A673 (cell line): ENCODE results near the gene IL1R1.

ENCODE experiments used
- CTCF ChIP-seq: fragments of 300-800, 200-600 bp; sonication (generic); conservative IDR thresholded peaks from 2 replicates; pipeline ENCODE4 v1.5.1; 2017; ENCODE audit warnings: low read depth, mild to moderate bottlenecking, antibody characterized with exemption, low read length, moderate library complexity, mixed read lengths
- EZH2 ChIP-seq: fragments of 200-600 bp; sonication (generic); IDR thresholded peaks from 2 replicates; pipeline ENCODE4 v1.6.1; 2017; ENCODE audit warnings: borderline replicate concordance, low read depth, mild to moderate bottlenecking, mixed read lengths, antibody characterized with exemption, low read length; ENCODE audit not compliant: poor library complexity, severe bottlenecking

GRCh38 chr2:102116630-102117471, 25.7 kb upstream of the IL1R1 start:
- TF ChIP-seq CTCF (no peak), EZH2 (no peak)
